ENCODE data around the gene APOC3.

APOC3 gene

GRCh38 chr11:116807601-116808261, 22.0 kb upstream of the APOC3 start:
- DNase-seq = no peak

DNA sequence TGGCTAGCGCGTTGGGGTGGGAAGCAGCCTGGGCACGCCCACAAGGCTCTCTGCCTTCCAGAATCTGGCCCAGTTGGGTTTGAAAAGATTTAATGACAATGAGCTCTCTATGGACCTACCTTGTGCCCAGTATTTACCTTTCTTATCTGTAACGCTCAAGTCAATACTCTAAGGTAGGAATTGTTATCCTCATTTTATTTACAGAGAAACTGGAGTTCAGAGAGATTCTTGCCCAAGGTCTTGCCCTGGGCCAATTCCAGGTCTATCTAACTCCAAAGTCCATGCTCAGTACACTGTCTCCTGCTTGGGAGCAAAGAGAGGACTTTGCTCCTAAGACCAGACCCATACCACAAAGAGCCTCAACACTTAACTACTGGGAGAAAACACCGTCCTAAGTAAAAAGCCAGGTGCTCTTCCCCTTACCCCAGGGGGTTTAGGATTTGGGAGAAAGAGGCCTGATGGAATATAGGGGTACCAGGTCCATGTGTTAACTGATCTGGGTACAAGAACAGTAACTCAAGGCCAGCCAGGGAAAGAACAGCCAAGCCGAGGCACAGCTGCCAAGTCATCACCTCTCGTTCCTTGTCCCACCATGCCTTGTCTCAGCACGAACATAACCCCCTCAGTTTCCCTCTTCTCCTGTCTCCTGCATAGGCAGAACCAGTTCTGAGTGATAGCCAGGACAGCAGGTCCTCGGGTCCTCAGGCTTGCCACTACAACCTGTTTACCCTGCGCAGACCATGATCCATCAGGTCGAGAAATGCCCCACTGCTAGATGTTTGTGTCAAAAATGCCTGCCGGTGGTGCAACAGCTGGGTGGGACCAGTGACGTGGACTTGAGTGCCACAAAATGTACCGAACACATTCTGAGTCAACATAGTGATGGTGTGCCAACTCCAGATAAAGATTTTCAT, 21.2 kb upstream of the APOC3 start:
- DNase-seq = no peak

DNA sequence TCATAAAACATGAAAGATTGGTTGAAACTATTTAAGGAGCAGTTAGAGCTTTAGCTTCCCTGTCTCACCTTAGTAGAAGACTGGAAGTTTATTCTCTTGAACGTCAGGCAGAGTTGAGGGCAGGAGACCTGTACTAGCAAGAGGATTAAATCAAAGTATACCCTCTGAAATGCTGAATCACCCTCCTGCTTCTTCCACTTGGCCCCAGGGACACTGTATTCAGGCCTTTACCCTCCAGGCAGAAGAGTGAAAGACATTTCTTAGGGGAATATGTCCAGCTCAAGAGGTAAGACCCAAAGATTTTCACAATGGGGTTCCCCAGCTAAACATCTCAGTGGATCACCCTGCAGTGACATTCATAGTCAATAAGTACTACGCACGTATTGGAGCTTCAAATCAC, 18.5 kb upstream of the APOC3 start:
- no peak for DNase-seq

DNA sequence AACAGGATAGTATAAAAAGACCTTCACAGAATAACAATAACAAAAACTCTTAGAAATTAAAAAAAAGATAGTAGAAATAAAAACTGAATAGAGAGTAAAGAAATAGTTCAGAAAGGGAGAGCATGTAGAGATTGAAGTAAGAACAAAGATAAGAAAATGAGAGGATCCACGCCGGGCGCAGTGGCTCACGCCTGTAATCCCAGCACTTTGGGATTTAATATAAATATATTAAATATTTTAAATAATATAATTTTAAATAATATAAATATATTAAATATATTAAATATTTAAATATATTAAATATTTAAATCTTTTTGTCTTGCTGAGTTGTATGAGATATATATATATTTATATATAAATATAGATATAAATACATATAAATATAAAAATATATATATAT, 17.6 kb upstream of the APOC3 start:
- no peak for DNase-seq

- no peak for DNase-seq
These were observed 16.5 kb upstream of the APOC3 start for GRCh38 chr11:116813170-116813569.

DNA sequence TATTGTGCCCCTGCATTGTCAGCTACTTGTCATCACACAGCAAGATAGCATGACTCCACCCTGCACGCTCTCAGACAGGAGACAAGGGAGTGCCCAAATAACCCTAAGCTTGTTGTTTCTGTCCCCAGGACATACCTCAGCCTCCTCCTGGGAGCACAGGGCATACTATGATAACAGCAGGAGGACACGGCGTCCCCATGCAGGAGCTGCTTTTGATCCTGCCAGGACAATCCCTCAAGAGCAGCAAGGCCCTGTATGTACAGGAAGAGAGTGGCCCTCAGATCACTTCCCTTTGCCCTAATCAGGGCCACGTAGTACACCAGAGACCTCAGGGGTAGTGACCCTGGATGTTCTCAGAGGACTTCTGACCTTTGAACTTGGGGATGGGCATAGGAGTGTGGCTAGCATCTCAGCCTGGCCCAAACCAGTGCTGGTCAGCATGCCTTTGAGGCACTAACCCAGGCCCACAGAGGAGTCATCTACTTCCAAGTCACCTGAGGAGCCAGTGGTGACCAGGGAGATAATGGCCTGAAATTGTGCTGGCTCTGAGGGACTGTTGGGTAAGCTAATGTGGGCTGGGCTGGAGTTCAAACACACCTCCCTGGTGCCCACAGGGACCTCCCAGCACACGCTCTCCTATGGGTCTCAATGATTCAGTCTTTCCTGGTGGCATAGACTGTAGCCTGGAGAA, 15.8 kb upstream of the APOC3 start:
- no peak for DNase-seq

- DNase-seq = no peak
These were observed 15.2 kb upstream of the APOC3 start for GRCh38 chr11:116814502-116814901.

GRCh38 chr11:116819049-116819448, 10.7 kb upstream of the APOC3 start:
- DNase-seq = no peak

- DNase-seq = no peak
These were observed 8.4 kb upstream of the APOC3 start for GRCh38 chr11:116821050-116821918.

DNA sequence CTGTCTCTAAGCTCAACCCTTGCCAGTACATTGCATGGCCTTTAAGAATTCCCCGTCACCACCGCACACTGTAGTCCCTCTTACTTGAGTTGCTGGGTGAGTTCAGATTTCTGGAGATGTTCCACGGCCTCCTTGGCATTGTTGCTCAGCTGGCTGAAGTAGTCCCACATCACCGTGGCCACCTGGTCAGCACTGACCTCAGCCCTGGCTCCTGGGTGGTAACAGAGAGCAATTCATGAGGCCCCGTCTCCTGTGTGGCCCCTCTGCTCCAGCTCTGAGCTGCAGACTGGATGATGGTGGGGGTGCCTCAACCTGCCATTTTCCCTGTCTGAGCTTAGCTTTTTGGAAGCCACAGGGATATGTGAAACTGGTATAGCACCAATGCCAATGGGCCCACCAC, 7.1 kb upstream of the APOC3 start:
- DNase-seq = no peak

DNA sequence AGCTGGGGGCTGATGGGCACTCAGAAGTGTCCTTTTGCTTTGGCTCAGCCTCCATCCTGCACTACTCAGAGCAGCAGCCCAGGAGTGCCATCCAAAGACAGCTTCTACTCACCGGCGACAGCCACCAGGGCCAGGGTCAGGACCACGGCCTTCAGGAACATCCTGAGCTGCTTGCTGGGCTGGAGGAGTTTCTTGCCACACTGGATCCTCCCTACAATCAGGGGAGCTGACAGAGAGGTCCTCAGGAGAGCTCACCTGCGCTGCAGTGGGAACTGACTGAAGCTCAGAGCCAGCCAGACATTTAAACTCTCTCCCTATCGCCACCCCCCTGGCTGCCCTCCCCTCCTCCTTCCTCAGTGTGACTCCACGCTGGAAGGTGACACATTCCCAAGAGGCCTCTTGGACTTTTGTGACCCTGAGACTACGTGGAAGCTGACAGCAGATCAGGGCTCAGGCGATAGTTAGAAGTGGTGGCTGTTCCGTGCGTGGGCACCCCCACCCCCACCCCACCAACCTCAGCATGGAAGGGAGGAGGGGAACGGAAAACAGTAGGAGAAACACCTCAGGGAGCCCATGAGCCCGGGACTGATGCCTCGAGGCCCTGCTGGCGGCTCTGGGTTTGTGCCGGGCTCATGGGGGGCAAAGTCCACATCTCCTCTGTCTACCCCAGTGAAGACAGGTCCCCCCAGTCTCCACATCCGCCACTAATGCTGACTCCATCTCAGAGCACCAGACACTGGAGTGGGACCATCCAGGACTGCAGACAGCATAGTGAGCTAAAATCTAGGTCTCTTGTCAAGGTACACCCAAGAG, 6.5 kb upstream of the APOC3 start, which contains the start of gene APOA4:
Gene APOA4 (minus strand): TSS at position 274 of the 813 bp plus-strand sequence. CDS start 113 bp downstream, at position 161.
- DNase-seq = no peak

GRCh38 chr11:116825434-116825833, 4.3 kb upstream of the APOC3 start:
- DNase-seq = no peak

DNA sequence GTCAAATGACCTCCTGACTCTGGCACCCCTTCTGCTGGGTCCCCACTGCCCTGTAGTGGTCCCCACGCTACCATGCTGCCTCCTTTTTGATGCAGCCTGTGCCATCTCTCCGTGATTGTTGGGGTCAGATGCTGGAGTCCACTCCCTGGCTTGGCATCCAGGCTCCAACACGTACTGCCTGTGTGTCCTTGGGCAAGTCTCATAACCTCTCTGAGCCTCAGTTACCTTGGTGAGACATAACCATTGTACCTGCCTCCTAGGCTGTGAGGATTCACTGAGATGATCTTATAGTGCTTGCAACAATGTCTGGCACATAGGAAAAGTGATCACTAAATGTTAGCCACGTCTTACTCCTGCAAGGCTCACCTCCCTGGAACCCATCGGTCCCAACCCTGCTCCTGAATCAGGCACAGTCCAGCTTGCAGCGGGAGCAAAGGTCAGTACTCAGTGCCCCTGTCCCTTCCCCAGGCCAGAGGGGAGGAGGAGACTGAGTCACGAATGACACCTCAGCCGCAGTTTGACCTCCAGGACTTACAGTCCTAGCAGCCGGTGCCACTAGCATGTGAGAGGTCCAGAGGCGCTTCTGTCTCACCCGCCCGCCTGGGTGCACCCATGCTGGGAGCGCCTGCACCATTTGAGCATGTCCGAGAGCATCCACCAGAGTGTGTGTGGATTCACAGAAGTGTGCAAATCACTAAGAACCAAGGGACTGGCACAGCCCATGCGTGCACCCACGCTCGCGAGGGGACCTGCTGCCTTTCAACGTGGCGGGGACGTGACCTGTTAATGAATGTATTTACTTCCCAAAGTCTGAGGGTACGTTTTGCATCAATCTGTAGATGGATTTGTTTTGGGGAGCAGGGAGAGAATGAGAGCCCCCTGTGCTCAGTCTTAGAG, 3.6 kb upstream of the APOC3 start:
- DNase-seq = no peak

GRCh38 chr11:116826751-116827431, 2.8 kb upstream of the APOC3 start:
- DNase-seq = no peak

DNA sequence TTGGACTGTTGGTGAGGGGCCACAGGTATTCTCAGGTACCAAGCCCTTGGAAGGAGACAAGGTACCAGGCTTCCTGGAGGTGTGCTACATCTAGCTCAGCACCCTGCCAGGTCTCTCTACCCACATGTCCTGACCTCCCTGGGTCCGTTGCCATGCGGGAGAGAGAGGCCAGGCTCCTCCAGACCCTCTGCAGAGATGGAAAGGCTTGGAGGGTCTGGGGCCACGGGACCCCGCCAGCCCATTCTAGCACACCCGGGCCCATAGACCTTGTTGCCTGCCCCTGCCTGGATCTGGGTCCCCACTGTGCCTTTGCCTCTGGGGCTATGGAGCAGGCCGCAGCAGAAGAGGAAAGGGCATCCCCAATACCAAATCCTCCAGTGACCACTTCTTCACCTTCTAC, 2.2 kb upstream of the APOC3 start:
- no peak for DNase-seq

DNA sequence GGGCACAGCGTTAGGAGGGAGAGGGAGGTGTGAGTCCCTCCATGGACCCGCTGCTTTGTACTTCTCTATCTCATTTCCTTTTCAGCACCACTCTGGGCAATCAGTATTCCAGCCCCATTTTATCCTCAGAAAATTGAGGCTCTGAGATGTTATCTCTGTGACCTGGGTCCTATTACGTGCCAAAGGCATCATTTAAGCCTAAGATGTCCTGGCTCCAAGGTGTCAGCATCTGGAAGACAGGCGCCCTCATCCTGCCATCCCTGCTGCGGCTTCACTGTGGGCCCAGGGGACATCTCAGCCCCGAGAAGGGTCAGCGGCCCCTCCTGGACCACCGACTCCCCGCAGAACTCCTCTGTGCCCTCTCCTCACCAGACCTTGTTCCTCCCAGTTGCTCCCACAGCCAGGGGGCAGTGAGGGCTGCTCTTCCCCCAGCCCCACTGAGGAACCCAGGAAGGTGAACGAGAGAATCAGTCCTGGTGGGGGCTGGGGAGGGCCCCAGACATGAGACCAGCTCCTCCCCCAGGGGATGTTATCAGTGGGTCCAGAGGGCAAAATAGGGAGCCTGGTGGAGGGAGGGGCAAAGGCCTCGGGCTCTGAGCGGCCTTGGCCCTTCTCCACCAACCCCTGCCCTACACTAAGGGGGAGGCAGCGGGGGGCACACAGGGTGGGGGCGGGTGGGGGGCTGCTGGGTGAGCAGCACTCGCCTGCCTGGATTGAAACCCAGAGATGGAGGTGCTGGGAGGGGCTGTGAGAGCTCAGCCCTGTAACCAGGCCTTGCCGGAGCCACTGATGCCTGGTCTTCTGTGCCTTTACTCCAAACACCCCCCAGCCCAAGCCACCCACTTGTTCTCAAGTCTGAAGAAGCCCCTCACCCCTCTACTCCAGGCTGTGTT, 829 bp upstream of the APOC3 start:
- DNase-seq = no peak

DNA sequence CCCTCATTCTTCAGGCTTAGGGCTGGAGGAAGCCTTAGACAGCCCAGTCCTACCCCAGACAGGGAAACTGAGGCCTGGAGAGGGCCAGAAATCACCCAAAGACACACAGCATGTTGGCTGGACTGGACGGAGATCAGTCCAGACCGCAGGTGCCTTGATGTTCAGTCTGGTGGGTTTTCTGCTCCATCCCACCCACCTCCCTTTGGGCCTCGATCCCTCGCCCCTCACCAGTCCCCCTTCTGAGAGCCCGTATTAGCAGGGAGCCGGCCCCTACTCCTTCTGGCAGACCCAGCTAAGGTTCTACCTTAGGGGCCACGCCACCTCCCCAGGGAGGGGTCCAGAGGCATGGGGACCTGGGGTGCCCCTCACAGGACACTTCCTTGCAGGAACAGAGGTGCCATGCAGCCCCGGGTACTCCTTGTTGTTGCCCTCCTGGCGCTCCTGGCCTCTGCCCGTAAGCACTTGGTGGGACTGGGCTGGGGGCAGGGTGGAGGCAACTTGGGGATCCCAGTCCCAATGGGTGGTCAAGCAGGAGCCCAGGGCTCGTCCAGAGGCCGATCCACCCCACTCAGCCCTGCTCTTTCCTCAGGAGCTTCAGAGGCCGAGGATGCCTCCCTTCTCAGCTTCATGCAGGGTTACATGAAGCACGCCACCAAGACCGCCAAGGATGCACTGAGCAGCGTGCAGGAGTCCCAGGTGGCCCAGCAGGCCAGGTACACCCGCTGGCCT, 641 bp downstream of the APOC3 start:
- no peak for DNase-seq

DNA sequence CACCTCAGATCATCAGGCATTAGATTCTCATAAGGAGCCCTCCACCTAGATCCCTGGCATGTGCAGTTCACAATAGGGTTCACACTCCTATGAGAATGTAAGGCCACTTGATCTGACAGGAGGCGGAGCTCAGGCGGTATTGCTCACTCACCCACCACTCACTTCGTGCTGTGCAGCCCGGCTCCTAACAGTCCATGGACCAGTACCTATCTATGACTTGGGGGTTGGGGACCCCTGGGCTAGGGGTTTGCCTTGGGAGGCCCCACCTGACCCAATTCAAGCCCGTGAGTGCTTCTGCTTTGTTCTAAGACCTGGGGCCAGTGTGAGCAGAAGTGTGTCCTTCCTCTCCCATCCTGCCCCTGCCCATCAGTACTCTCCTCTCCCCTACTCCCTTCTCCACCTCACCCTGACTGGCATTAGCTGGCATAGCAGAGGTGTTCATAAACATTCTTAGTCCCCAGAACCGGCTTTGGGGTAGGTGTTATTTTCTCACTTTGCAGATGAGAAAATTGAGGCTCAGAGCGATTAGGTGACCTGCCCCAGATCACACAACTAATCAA, 2.2 kb downstream of the APOC3 start:
- no peak for DNase-seq

Measured in activated CD4-positive, alpha-beta T cell treated with anti-CD3 and anti-CD28 coated beads, Interleukin-2, amount 50 U/mL, for 1 hour (primary cell).